RWPE1 (cell line): ENCODE results near the gene SPAG5.

Experiments used
- CTCF ChIA-PET: fragments of 350-600 bp; sonication (Branson Sonifier 250); formaldehyde crosslinking; extraction: SDS; loops from one replicate; lab custom pipeline; 2021; lab: Yijun Ruan, JAX
- POLR2A ChIA-PET: fragments of 400-600 bp; formaldehyde crosslinking; extraction: SDS; loops from one replicate; lab custom pipeline; 2020; ENCODE audit warnings: antibody characterized with exemption; ENCODE audit not compliant: low non-redundant PET; lab: Yijun Ruan, JAX
- DNase-seq: peaks from one replicate; pipeline ENCODE4 v3.0.0; 2012; ENCODE audit warnings: low spot score
- H3K27ac ChIP-seq: fragments of 450-650 bp; 2 replicates; pipeline ENCODE4 v1.5.1; 2017
- CTCF ChIP-seq: fragments of 450-650 bp; conservative IDR thresholded peaks from 2 replicates; pipeline ENCODE4 v1.5.1; 2017; ENCODE audit warnings: low read depth, mild to moderate bottlenecking

SPAG5 gene

DNA sequence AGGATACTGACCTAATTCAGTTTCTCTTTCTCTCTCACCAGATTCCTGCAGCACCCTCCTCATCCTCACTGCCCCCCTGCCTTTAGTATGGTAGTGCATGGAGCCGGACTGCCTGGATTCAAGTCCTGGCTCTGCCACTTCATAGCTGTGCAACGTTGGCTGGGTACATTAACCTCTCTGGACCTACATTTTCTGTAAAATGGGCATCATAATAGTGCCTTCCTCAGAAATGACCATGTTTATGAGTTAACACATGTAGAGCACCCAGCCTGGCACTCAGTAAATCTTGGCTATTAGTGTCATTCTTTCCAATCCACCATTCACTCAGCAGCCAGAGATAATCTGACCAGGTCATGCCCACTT is 53.7 kb downstream of the SPAG5 start:
- ChIA-PET POLR2A (no interaction called here), CTCF (no interaction called here)
- no peak overlapping the region for H3K27ac ChIP-seq
- TF ChIP-seq CTCF = no peak
- no peak for DNase-seq

DNA sequence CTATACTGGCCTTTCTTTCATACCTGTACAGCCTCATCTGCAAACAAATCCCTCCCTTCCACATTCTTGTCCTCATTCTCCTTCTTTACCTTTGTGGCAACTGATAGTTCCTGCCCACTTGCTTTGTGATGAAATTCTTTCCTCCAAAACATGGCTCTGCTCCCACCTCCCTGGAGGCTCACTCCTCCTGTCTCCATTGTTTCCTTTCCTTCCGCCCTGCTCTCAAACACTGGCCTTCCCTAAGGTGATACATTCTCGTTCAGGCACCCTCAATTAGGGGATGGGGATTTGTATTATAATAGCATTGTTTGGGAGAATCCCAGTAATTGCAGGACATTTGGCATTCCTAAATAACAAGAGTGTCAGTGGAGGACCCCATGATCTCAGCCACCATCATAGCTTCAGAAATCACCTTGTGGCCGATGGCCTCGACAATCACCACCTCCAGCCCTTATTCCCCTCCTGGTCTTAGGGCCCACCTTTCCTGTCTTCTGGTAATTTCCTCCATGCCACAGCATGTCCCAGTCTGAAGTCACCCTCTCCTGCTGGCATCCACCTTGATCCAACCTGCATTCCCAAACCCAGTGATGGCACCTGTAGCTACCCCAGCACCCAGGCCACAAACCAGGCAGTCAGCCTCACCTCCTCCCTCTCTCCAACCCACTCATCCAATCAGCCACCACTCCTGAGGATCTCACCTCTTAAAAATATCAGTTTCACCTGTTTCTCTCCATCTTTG is 54.3 kb downstream of the SPAG5 start:
- no peak overlapping the region for H3K27ac ChIP-seq
- CTCF ChIA-PET = no interaction called here
- POLR2A ChIA-PET = no interaction called here
- no peak for DNase-seq
- TF ChIP-seq CTCF = no peak

DNA sequence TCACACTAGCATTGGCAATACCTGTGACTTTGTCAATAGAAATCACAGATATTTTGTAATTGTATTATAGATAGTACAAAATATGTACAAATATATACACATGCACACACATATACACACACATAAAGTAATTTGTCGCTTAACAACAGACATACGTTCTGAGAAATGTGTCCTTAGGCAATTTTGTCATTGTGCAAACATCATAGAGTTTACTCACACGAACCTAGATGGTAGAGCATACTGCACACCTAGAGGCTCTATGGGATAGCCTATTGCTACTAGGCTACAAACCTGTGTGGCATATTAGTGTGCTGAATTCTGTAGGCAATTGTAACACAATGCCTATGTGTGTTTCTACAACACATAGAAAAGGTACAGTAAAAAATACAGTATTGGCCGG is 57.4 kb downstream of the SPAG5 start:
- no peak for DNase-seq
- CTCF ChIA-PET = interaction anchor here (0.6 to 1.4 kb wide), 3 partner anchors 47 to 130 kb away, joined by 3 to 9 read pairs (median 3); no protein-coding TSS in a partner anchor

DNA sequence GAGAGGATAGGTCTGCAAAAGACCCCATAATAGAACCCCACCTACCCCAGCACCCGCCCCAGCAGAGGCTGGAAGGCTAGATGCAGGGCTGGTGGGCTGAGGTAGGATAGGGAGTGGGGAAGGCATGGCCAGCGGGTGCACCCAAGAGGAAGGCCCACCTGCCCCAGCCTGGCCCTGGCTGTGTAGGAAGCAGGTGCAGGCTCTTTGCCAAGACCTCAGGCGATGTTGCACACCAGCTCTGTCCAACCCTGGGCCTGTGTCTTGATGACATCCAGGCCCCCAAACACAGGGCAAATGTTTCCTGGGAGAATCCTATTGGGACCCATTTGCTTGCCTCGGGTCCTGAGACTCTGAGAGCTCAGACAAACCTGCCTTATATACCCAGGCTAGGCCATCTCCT is 58.6 kb downstream of the SPAG5 start:
- no peak overlapping the region for H3K27ac ChIP-seq
- POLR2A ChIA-PET = no interaction called here
- CTCF ChIA-PET = interaction anchor here (0.9 to 1.4 kb wide), 4 partner anchors 35 to 46 kb away, joined by 3 to 9 read pairs (median 4); no protein-coding TSS in a partner anchor
- DNase-seq = no peak
- no peak for TF ChIP-seq CTCF

More for the DNA sequence above, 57.4 kb downstream of the SPAG5 start:
- no peak for TF ChIP-seq CTCF
- POLR2A ChIA-PET = no interaction called here
- H3K27ac ChIP-seq = no peak overlapping the region

DNA sequence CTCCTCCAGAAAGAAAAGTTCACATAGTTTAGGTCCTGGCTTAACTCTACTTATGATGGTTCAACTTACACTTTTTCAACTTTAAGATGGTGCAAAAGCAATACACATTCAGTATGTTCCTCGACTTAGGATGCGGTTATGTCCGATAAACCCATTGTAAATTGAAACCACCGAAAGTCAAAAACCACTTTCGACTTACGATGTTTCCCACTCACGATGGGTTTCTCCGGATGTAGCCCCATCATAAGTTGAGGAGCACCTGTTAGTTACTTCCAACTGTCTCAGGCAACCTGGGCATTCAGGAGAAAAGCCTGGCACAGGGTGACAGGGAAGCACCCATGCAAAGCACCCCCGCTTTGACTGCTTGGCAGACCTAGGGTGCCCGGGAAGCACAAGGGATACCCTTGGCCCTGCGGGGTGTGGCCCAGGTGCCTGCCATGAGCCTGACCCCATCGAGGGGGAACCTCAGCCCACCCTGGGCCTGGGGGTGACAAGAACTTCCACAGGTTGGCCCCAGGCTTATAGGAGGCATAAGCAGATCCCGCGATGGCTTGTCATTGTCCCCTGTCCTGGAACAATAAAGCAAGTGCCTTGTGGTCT is 60.4 kb downstream of the SPAG5 start:
- no peak for TF ChIP-seq CTCF
- no peak for DNase-seq
- POLR2A ChIA-PET = no interaction called here
- H3K27ac ChIP-seq = no peak overlapping the region
- CTCF ChIA-PET = no interaction called here

GRCh38 chr17:28537219-28537610 is 61.6 kb downstream of the SPAG5 start:
- POLR2A ChIA-PET = no interaction called here
- no peak for DNase-seq
- TF ChIP-seq CTCF = no peak
- no peak overlapping the region for H3K27ac ChIP-seq
- CTCF ChIA-PET = interaction anchor here (0.6 to 1.0 kb wide), 4 partner anchors 11 to 129 kb away, joined by 3 to 5 read pairs (median 4); no protein-coding TSS in a partner anchor
